ENCODE data around the gene LRIG3.
"Not testable (repeated sequence)": the region's sequence is repeated elsewhere in the genome, so short reads cannot be mapped to it uniquely, and the experiment has no call there.

LRIG3 gene

DNA sequence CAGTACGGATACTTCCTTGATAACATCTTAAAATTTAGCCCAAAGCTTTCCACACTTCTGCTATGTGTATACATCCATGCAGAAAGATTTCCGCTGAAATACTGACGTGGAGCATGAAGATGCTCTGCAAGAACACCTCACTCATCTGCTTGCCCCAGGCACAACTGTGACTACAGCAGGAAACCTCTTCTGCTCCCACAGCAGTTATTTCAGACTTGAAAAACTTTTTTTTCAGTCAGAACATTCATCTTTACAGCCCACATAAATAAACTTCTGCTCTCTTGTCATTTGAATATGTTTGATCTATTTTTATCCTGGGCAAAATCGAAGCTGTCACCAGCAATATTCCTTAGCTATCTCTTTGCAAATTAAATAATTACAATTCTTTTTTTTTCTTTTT, 6.8 kb upstream of the LRIG3 start:
- no peak for DNase-seq

DNA sequence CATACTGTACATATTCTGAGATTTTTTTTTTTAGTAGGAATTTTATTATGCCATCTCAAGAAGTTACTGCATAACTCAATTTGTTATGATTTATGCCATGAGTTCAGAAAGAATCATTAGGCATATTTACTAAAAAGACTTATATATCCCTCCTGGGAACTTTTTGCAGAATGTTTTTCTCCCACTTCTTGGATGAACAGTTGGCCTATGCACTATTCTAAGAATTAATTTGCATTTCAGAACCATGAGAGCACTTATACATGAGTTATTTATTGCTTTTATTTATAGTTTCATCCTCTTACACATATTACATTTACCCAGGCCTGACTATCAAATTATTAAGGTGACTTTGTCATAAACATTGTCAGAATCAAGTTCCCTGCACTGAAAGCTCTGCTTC, 6.3 kb upstream of the LRIG3 start:
- DNase-seq, result no peak

DNA sequence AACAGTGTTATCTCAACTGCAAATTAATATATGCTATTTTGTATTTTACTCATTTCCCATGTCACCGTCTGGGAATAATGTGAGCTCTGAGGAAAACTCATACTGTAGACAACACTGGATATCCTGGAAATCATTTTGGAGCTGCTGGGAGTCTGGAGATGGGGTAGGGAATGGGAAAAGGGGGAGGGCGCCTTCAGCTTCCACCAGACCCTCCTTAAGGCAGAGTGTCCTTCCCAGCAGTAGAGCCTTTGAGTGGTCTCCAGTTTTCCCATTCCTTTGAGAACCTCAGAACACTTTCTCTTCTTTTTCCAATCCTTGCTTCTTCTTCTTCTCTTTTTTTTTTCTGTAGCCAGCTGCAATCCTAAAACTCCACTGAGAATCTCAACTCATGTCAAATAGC, 5.4 kb upstream of the LRIG3 start:
- no peak for DNase-seq

DNA sequence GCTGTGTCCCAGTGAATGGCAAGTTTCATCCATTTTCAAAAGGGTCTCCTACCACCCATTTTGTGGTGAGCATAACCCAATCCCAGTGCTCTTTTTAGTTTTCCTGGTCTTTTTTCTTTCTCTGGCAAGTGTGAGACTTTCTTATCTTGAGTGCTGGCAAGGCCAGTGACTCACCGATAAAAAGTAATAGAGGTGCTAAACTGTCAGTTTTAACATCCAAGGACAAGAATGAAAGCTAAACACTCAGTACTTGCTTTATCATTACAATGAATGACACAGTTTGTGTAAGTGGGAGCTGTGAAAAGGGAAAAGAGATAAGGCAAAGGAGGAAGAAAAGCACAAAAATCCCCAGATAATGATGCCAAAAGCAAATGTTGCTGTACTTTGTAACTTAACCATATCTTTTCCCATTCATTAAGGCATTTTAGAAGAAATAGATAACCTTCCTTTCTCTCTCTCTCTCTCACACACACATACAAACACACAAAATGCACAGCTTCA, 4.9 kb upstream of the LRIG3 start:
- DNase-seq, result no peak

DNA sequence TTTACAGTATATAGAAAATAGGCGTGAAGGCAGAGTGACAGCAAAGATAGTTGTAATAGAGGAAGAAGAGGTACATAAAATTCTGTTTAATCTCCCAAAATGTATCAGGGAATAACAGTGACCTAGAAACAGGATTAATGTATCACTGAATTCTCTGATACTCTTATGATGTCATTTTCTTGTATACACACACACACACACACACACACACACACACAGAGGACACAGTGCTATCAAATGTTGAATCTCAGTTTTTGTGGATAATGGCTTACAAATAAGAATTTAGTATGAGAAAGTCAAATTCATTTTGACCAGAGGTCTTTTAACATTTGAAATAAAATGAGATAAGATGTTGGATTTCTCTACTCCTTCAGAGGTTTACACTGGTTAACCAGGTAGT, 4.3 kb upstream of the LRIG3 start:
- no peak for DNase-seq

DNA sequence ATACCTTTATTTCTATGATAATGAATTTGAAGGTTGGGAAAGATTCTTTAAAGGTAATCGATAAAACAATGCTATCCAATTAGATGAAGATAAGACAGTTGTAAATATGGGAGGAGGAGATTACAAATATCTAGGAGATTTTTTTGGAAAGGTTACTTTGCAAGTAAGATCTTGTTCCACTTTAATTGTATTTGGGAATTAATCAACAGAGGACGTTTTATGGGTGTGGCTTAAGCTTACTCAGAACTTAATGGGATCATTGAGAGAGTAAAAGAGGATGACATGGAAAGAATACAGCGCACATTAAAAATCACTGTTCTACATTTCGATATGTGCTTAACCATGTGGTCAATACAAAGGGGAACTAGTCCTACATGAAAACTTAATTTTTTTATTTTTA, 3.5 kb upstream of the LRIG3 start:
- DNase-seq, result no peak

DNA sequence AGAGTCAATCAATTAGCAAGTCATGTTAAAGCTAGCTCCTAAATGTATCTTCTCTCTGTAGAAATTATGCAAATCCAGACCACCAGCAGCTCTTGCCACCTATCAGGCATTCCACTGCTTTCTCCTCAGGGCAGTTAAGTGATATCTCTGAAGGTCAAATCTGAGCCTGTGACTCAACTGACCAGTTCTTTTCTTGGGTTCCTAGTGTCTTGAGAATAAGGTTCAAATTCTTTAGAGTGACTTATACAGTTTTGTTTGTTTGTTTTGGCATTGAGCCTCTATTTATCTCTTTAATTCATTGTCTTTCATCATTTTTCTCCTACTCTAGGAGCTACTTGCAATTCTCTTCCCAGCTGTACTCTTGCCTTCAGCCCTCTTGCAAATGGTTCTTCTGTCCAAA, 2.5 kb upstream of the LRIG3 start:
- no peak for DNase-seq

DNA sequence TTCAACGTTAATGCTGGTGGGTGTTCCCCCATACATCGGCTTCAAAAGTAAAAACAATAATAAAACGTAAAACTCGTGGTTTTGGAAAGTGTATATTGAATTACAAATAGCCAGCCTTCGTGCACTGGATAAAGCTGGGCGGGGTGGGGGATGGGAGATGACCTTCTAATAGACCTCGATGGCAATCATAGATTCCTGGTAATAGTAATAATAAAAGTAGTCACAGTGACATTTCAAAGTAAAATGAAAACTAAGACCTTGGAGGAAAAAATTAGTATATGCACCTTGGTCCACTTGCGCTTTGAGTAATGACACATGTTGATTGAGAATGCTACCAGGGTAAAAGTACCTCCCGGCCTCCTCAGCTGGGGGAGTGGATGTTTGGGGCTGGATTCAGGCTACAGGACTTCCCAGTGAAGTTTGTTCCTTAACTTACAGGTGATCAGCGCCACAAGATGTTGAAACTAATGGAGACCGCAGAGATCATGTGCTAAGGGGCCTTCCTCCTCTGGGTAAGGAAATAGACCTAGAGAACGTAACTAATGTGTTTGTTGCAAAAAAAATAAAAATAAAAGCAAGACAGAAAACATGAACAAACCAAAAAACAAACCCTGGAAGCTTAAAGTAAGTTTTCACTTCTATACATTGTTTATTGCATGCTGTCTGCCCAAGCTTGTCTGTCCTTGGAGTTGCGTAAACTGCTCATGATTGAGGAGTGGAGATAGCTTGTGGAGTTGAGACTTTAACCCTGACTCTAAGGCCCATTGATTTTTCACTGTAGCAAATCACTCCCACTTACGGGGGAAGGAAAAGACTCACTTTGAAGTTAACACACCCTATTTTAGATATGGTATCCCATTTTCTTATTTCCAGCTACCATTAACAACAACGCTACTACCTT, 907 bp upstream of the LRIG3 start:
- no peak for DNase-seq

DNA sequence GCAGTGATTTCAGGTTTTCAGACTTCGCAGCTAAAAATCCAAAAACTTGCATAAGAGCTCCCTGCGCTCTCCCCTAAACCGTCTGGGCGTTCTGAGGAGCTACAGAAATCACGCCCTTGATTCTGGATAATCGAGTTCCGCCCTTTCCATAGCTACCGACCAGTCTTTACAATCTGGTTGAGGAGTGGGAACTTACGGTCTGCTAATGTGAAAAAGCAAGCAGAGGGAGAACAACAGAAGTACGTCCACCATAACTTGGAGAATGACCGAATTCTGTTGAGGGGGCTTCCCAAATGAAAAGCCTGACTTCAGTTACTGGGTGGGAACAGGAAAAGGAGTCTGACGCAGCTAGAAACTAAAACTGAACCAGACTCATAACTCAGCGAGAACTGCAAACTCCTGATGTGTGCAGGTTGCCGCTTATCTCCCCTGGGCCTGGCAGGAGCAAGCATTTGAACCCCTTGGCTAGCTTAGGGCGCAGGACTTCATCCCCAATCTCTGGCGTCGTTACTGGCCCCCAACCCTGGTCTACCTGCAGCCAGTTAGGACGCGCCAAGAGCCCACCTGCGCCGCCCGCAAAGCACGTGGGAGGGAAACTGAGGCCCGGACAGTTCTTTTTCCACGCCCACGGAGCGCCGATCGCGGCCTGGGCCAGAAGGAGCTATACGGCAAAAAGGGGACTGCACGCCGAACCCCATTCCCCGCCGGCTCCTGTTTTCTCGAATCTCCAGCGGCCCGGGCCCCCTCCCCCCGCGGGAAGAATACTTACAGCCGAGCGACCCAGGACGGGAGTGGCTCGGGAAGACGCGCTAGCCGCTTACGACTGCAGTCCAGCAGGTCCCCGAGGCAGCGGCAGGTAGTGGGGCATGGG, 838 bp downstream of the LRIG3 start:
- no peak for DNase-seq

DNA sequence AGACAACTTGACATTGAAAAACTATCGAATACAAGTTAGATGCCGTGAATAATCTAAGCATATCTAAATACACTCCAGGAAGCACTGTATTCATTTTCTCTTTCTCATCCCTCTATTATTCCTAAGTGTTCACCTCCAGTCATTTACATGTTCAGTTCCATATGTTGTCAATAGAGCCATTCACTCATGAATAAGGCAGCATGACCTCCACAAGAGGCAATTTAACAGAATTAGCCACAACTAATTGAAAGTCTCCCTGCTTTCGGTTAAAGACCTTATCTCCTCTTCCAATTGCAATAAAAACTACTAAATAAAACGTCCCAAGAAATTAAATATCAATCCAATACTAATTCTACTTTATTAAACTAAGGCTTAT, 1.8 kb downstream of the LRIG3 start:
- no peak for DNase-seq

DNA sequence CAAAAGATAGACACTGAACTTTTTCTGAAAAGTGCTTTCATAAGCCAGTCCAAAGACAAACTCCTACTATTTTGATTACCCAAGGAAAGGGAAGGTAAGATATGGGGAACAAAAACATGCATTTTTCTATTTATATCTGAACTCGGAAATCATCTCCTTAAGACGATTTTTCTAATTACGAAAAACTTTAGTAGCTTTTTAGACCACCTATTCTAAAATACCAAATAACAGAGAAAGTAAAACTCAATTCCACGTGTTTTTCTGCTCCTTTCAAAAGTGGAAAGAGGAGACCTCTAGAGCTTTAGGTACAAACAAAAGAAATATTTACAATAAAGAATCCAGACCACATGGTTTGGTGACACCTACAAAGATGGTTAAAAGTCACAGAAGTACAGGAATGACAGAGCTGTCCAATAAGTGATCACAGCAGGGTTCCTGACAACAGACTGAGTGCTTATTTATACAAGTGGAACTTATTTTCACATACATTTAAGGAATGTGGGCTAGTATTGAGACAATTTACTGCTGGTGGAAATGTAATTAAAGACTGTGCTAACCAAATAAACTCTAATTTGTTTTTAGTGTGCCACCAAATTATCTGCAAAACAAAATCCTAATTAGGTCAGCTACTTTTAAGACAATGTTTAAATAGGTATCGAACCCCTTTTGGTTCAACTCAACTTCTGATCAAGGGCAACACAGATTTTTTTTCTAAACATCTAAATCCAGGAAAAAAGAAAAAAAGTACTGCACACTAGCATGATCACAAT, 2.4 kb downstream of the LRIG3 start:
- no peak for DNase-seq

DNA sequence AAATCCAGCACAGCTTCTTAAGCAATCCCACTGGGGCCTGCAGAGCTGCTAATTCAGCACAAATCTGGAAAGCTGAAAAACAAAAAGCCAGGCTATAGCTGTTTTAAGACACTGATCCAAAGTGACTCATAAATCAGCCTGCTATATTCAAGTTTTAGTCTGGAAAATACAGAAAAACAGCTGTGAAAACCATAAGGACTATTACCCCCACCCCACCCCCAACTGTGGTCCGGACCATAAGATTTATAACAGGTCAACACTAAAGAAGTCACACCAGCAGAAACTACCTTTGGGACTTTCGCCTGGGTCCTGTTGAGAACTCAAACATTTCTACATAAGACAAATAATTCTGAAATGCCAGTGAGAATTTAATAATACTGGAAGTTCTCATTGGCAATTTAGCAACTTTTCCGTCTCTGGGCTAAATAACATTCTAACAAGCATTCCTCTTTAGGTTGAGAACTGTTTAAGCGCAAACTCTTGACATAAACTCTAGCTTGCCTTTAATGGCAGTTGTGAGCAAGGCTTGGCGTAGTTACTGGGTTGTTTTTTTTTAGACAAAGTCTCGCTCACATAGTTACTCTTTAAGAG, 3.3 kb downstream of the LRIG3 start:
- no peak for DNase-seq

DNA sequence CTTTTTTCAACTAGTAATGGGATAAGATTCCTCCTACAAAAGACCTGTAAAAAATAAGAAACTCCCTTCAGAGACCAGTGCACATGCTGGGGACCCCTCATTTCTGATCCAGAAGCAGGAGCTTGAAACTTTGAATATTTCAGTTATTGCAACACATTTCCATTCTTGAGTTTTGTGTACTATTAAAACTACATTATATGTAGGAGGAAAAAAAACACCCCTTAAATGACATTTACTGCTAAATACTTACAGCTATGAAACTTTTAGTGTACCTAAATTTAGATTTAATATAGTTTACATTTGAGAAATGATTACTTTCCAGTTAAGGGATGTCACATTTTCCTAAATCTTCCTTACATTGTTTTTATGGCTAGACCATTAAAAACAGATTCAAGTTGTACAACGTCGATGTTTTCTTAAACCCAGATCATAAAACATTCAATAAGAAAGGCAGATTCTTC, 4.1 kb downstream of the LRIG3 start:
- no peak for DNase-seq

DNA sequence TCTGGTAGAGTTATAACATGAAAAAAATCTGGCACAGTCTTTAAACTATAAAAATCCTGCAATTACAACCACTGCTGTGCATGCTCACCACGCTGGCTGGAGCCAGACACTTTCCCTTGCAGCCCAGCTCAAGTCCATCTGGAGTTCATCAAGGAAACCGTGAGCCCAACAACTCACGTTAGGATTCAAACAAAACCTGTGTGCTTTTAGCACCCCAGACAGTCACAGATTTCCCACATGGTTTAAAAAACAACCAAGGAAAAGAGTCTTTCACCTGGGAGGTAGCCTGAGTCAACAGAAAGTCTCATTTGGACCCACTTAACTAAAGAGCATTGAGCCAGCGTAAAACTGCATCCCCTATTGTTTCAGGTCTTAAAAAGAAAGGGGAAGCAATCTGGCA, 4.7 kb downstream of the LRIG3 start:
- DNase-seq, result no peak

DNA sequence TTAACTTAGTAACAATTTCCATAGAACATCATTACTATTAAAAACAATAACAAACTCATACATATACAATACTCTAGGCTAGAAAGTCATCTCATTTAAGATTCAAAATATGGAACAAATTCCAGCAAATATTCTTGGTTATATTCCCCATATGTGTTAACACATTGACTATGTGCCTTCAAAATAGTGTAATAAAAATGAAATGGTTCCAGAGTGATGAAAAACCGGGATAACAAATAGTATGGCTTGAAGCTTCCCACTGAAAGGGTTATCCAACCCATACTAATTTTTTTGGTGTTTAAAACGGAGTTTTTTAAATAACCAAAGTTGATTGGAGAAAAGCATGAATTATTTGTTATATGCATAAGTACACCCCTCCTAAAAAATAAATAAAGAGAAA, 5.3 kb downstream of the LRIG3 start:
- DNase-seq, result no peak

DNA sequence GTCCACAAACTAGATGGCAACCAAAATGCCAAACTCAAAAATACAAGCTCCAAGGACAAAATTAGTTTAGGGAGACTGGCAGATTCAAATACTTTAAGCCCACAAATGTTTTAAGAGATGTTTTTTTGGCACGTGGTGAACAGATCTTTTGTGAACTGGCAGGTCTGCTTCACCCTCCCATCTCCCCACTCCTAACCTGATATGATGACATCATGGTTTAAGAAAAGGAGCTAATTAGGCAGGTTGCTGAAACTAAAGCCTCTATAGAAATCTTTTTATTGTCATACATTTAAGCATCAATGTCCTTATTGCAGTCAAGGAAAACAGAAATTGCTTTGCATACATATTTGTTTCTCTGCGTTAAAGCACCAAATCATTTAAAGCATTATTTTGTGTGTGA, 5.8 kb downstream of the LRIG3 start:
- no peak for DNase-seq

DNA sequence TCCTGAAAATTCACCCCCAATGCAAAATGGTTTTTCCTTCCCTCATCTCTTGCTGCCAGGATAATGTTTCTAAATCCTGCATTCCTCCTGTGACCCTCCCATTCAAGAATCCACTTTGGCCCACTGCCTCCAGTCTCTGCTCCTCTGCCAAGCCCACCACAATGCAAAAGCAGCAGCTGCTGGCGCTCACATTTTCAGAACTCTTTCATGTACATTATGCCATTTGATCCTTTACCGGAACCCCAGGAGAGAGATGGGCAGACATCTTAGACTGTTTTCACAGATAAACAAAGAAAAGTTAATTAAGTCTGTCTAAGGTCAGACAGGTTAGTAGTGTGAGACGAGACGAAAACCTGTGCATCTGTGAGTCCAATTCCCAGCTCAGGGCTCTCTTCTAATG, 12.9 kb downstream of the LRIG3 start:
- DNase-seq, result no peak

DNA sequence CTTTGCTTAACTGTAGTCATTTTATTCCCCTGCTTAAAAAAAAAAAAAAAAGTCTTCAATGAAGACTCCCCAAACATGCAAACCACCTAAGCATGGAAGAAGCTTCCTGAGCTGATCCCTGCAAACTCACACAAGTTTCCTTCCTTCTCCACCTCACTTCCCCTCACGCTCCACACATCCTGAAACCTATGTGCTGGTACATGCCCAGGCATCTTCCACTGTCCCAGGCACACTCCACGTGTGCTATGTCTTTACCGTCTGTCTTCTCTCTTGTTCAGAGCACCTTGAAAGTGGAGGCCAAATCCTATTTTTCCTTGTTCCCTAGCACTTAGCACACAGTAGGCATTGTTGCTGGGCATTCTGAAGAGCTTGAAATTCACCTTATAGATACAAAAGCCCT, 13.4 kb downstream of the LRIG3 start:
- DNase-seq, result no peak

DNA sequence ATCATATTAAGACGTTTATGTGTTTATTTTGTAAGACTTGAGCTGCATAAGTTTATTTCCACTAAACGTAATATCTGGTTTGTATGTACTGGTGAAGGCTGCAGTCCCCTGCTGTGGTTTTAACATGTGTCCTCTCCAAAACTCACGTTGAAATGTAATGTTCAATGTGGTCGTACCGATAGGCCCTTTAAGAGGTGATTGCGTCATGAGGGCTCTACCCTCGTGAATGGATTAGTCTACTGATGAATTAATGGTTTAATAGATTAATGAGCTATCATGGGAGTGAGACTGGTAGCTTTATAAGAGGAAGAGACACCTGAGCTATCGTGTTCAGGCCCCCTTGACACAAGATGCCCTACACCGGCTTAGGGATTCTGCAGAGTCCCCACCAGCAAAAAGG, 14.9 kb downstream of the LRIG3 start:
- no peak for DNase-seq

DNA sequence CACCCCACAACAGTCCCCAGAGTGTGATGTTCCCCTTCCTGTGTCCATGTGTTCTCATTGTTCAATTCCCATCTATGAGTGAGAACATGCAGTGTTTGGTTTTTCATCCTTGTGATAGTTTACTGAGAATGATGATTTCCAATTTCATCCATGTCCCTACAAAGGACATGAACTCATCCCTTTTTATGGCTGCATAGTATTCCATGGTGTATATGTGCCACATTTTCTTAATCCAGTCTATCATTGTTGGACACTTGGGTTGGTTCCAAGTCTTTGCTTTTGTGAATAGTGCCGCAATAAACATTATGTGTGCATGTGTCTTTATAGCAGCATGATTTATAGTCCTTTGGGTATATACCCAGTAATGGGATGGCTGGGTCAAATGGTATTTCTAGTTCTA, 17.6 kb downstream of the LRIG3 start:
- not testable (repeated sequence) for DNase-seq

DNA sequence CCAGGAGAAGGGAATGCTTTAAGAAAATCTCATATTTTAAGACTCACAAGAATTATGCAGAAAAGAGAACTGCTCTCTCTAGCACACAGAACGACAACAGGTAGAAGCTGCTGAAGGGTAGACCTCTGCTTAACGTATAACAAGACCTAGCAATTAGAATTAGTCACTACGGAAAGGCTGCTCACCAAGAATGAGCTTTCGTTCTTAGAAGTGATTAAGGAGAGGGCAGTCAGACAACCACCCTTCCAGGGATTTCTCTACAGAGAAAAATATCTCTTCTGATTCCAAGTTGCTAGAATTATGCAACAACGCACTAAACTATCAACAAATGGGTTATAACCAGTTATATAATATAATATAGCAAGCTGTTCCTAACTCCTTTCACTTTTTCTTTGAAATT, 18.6 kb downstream of the LRIG3 start:
- no peak for DNase-seq

DNA sequence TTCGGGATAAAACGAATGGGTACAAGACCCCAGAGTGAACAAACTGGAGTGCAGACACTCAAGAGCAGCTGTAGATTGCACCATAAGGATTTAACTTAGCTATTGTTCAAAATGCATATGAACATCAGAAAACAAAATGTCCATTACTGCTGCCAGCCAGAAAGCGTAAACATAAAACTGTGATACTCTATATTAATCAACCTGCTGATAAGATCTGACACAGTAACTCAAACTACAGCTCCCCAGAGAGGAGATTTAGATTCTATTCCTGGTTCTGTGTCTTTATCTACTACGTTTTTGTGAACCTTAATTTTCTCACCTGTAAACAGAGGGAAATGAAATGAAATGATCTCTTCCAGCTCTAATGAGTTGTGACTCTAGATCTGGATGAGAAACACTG, 22.3 kb downstream of the LRIG3 start:
- DNase-seq, result no peak

DNA sequence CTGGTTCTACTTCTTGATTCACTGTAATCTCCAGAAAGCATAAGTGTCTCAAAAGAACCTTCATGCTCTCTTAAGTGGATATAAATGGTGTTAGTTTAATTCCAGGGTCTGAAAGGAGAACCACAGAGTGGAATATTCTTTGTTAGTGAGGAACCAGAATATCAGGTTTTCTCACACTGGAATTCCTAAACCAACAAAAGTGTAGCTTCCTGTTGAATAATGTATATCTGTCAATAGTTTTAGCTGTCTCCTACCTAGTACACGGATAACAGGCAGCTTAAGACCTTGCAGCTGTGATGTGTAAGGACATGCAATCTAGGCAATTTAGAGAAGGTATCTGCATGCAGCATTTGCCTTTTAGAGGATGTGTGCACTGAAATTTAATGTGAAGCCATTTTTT, 24.0 kb downstream of the LRIG3 start:
- DNase-seq, result no peak
